ENCODE measurements around the gene GNL1.
"Not testable (repeated sequence)": the region's sequence is repeated elsewhere in the genome, so short reads cannot be mapped to it uniquely, and the experiment has no call there.

DNA sequence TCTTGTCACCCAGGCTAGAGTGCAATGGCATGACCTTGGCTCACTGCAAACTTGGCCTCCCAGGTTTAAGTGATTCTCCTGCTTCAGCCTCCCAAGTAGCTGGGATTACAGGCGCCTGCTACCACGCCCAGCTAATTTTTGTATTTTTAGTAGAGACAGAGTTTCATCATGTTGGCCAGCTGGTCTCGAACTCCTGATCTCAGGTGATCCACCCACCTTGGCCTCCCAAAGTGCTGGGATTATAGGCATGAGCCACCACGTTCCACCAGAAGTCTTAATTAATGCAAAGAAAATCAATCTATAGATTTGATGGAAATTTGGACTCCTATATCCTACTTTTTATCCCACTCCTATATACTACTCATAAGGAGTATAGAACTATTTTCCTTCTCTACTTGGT, 61.2 kb downstream of the GNL1 start:
- TF ChIP-seq POLR2A (IDR thresholded peaks at IDR 0.05): not testable (repeated sequence)
- TF ChIP-seq, protein P1, sequence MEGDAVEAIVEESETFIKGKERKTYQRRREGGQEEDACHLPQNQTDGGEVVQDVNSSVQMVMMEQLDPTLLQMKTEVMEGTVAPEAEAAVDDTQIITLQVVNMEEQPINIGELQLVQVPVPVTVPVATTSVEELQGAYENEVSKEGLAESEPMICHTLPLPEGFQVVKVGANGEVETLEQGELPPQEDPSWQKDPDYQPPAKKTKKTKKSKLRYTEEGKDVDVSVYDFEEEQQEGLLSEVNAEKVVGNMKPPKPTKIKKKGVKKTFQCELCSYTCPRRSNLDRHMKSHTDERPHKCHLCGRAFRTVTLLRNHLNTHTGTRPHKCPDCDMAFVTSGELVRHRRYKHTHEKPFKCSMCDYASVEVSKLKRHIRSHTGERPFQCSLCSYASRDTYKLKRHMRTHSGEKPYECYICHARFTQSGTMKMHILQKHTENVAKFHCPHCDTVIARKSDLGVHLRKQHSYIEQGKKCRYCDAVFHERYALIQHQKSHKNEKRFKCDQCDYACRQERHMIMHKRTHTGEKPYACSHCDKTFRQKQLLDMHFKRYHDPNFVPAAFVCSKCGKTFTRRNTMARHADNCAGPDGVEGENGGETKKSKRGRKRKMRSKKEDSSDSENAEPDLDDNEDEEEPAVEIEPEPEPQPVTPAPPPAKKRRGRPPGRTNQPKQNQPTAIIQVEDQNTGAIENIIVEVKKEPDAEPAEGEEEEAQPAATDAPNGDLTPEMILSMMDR (IDR thresholded peaks at IDR 0.05): not testable (repeated sequence)
